Epidermal melanocyte (primary cell): ENCODE measurements around the gene CPXM2.

ENCODE experiments used
- DNase-seq: peaks from one replicate; pipeline ENCODE4 v3.0.0; 2011; ENCODE audit warnings: low spot score; ENCODE audit not compliant: insufficient read length

Gene CPXM2

DNA sequence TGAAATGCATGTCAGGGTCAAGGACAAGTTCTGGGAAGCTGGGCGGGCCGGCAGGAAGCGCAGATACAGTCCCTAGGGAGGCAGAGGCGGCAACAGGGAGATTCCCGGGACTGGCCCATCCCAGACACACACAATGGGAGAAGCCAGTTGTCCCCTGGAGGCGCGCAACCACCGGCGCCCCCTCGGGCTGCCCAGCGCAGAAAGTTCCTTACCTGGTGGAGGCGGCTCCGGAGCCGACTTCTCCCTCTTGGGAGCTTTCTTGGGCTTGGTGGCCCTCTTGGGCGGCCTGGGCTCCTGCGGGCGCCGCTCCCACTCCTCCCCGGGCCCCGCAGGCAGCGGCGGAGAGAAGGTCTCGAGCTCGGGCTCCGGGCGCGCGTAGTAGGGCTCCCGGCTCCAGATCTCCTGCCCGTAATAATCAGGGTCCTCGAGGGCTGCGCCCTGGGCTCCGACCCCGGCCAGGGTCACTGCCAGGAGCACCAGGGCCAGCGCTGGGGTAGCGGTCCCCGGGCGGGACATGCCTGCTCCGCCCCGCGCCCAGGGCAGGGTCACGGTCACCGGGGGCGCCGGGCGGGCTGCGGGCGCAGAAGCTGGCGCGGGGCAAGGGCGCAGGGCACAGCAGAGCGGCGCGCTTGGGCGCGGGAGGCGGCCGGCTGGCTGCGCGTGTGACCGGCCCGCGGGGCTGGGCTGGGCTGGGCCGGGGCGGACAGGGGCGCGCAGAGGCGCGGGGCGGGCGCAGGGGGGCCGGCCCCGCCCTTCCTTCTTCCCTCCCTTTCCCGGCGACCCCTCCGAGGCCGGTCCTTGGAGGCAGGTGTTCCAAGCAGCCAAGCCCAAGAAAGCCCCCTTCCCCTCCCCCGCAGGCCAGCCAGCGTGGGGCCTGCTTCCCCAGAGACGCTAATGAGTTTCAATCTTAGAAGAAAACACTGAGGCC lies at the start of gene CPXM2:
Gene CPXM2, minus strand, starts transcription at position 664 of the 928 bp plus-strand sequence. Its CDS starts 148 bp downstream, at position 516.
- DNase-seq = no peak

DNA sequence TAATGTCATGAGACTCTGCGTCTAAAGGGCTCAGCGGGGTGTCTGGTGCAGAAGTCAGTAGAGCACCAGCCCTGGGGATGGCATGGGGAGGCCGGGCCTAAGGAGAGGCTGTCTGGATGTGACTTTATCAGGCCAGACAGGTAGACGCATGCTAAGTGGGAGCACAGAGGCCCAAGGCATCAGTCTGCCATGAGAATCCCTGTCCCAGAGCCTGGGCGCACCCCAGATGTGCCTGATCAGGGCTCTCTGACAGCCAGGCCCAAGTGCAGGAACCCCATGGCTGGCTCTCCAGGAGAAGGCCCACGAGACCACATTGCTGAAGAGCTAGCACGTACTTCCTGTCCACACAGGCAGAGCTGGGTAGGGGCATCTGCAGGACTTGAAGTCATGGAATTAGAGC lies 48.0 kb upstream of the CPXM2 start:
- no peak for DNase-seq

DNA sequence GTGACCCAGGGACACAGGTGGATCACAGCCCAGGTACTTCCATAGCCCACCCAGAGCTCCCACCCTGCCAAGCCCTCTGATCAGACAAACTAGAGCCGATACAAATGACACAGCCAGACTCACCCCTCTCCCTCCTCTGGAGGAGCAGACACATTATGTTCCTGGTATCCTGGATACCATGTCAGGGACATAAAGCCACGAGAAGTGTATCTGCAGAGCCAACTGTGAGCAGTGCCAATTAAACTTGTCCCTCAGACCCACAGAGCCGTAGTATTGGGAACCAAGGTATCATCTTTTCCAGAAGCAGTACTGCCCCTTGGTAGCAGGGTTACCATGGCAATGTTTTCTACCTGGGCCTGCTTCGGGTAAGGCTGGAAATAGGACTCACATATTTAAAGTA lies 47.3 kb upstream of the CPXM2 start:
- DNase-seq = no peak

DNA sequence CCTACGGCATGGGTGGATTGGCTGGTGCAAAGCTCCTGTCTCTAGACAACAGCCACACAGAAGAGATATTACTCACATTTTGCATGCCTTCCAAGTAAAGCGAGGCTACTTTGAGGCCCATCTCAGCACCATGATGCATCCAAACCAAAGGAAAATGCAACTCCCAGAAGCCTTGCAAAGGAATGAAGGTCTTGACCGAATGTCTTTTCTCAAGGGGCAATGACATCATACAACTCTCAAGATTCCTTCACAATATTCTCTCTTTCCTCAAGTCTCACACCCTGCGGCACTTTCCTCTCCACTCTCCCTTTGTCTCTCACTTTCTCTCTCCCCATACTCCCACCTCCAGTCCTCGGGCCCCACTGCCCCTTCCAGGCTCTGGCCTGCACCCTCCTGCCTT lies 44.8 kb upstream of the CPXM2 start:
- DNase-seq = no peak

DNA sequence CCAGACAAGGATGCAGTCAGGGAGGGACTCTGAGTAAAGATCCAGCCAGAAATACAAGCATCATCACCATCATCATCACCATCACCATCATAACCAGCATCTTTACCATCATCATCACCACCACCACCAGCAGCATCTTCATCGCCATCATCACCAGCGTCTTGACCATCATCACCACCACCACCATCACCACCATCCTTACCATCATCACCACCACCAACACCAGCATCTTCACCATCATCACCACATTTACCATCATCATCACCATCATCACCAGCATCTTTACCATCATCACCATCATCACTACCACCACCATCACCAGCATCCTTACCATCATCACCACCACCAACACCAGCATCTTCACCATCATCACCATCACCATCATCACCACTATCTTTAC lies 44.1 kb upstream of the CPXM2 start:
- no peak for DNase-seq

DNA sequence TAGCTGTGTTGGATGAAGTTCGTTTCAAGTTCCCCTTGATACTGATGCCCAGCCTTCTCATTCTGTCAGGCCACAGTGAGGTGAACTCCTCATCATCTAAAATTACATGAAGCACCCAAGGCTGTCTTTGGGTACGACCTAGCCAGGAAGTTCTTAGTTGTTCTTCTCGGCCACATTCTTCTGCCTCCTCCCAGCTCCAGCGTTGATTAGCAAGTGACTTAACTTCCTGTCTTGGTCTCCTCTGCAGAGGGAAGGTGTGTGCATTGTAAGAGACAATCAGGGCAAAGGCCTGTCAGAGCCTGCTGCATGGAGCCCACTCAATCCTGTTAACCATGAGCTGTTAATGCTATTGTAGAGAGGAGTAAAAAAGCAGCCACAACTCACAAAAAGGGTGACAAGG lies 43.2 kb upstream of the CPXM2 start:
- DNase-seq = no peak

DNA sequence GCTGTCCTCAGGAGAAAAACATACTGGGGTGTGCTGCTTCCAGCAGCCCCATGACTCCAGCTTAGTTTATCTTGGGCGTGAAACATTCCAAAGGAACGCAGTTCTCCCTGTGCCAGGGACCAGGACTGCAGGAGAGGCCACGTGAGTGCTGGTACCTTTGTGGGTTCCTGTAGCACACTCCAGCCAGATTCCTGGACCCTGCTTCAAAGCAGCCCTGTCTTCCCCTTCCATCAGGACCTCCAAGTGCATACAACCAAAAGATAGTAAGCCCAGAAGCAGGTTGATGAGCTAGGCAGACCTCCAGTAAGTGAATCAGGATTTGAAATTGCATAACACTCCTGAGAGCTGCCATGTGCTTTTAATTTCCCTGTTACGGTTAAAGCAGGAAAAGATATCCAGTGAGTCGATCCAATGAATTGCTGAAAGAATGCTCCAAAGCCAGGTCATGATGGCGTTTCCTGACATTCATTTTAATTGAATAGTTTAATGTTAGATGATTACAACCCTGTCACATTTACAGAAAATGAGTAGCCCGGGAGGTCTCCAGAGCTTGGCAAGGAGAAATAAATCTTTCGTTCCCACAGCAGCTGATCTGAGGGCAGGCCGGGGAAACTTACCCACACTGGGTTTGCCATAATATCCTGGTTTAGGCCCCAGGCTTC lies 38.9 kb upstream of the CPXM2 start:
- peak; percentile 44 for DNase-seq

DNA sequence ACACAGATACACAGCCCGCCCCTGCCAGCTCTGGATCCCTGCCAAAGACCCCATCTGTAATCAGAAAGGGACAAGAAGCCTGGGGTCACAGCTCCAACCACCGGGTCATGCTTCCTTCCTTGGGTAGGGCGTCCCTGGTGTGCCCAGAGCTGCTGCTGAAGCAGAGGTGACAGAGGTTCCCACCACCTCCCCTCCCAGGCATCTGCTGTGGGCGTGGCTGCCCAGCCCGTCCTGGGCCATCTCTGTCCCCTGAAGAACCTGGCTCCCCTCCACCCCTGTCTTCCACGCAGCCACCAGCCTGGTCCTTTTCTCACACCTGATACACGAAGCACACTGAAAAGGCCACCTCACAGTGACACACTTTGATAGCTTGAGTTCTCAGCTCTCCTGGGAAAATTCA lies 38.2 kb upstream of the CPXM2 start:
- no peak for DNase-seq

DNA sequence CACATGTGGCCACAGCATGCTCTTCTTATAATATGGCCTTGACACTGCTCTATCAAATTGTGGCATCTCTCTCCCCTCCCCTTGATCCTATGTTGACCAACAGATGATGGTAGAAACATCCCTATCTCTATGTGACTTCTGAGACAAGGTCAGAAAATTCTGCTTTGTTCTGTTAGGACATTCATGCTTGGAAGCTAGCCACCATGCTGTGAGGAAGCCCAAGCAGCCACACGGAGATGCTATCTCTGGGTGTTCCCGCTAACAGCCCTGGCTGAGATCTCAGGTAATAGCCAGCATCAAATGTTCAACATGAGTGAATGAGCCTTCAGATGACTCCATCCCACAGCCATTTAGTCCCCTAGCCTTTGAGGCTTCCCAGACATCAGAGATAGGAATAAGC lies 36.8 kb upstream of the CPXM2 start:
- DNase-seq = no peak

DNA sequence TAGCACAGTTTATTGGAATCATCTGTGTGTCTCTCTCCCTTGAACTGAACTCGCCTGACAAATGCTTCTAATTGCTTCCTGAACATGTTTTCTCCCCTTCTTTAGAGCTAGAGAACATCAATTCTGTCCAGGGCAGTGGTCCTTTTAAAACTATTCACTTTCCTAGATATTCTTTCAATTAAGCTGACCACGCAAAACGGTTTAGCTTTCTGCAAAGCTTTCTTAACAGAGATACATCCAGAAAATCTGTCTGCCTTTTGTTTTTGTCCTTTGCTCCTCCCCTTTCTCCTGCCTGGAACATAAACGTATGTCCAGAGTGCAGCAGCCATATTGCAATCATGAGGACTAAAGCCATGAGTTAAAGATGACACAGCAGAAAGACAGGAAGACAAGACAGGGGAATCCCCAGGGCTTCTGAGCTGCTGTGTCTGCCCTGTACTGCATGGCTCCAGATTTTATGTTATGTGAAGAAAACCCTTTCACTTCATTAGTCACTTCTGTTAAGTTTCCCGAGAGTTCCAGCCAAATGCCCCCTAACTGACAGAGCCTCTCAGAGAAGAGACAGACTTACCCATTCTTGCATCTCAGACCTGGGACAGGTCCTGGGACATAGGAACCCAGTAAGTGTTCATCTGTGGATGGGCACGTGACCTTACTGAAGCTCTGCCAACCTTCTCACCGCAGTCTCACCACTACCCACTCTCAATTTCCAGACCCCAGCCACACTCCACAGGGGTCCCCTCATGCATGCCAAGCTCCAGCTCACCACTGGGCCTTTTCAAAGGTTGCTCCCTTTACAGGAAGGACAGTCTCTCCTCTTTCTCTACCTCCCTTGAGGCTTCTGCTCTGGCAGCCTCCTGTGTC lies 35.0 kb upstream of the CPXM2 start:
- DNase-seq = no peak

DNA sequence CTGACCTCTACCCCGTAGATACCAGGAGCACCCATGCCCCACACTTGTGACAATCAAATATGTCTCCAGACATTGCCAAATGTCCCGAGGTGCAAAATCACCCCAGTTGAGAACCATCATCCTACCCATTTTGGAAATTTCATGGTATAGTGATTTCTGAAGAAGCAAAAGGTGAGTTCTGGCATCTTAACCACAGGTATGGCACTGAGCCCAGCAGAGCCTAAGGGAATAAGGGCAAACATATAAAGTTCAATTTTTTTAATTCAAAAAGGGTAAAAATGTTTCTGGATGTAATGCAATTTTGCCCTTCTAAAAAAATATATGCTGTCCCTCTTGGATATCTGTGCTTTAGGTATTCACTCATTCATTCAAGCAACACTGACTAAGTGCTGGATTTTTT lies 30.5 kb upstream of the CPXM2 start:
- DNase-seq = no peak

DNA sequence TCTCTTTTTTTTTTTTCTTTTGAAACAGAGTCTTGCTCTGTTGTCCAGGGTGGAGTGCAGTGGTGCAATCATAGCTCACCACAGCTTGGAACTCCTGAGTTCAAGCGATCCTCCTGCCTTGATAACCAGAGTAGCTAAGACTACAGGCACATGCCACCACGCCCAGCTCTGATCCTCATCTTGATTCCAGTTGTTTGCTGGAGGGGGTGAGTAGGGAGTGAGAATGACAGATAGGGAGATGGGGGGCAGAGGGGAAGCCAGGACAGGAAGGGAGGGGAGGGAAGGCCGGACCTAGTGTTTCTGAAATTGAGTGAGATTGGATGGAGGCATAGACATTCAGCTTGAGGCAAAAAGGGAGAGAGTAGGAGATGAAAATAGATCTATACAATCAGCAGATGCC lies 25.2 kb upstream of the CPXM2 start:
- DNase-seq = no peak

DNA sequence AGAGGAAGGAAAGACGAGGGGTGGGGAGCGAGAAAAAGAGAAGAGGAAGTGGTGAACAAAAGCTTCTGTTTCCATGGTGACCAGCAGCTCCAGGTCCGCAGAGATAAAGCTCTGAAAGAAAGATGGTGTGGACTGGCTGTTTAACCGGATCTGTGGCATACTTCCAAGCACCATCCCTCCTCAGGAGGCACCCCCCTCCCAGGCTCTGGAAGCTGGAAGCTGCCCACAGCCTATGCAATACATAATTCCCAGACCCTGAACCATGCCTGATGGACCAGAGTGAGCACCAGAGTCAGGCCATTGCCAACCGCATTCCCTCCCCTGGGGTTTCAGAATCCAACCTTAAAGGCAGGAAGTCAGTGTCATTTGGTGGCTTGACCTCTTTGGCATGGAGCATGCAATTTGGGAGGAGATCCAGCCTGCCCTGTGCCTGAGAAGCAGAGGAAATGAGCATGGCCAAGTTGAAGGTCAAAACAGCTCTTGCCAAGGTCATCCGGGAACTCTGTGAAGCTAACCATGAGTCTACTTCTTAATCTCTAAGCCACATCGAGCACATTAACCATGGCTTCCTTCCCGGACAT lies 22.2 kb upstream of the CPXM2 start:
- DNase-seq = no peak

DNA sequence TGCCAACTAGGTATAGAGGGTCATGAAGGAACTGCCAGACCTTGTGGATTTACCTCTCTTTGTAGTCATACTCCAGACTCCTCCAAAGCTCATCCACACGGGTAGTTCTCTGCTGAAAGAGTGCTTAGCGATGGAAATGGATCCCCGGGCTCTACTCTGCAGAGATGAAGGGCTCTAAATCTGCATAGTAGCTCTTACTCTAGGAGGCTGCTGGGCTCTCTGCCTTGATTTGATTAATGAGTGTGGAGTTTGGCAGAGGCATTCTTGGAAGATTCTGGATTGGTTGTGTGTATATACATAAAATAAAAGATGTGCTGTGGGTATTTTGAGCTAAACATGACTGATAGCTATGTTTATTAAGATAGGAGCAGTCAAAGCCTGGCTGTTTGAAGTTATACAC lies 21.3 kb upstream of the CPXM2 start:
- DNase-seq = no peak

DNA sequence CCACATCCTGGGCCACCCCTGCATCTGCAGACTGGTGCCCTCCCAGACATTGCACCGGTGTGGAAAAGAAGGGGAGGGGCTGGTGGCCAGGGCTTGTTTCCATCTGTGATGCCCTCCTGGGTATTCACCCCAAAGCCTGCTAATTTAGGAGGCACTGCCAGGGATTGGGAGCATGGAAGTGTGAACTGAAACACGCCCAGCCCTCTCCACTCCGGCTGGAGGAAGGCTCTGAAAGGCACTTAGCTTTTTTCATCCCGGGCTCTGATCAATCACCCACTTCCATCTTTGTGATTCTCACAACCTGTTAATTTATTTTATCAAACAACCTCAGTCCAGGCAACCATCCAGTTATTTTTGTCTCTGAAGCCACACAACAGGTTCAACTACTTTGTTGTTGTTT lies 20.9 kb upstream of the CPXM2 start:
- no peak for DNase-seq

DNA sequence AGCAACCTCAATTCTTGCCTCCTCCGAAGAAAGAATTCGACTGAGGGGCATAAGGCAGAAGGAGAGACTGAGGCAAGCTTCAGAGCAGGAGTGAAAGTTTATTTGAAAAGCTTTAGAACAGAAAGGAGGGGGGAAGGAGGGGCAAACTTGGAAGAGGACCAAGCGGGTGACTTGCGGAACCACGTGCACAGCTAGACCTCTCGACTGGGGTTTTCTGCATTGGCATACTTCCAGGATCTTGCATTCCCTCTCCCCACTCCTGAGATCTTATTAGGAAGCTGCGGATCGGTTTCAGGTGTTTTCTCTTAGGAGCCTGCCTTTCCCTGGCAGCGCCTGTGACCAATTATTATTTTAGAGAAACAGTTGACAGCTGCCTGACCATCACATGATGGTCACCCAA lies 20.3 kb upstream of the CPXM2 start:
- DNase-seq = no peak

DNA sequence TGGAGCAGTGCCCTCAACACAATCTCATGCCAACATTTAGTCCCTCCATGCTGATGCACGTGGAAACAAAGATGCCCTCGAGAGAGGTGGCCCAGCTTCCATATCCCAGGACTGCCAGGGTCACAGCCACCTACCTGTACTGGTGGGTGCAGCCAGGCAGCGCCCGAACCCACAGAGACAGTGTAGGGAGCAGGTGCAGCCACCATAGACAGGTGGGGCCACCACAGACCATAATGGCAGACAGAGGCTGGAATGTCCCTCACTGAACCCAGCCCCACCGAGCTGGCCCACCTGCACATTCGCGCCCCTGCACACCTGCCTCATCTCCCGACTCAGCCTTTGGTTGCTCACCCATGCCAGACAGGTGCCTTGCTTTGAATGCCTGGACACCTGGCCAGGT lies 18.3 kb upstream of the CPXM2 start:
- no peak for DNase-seq

DNA sequence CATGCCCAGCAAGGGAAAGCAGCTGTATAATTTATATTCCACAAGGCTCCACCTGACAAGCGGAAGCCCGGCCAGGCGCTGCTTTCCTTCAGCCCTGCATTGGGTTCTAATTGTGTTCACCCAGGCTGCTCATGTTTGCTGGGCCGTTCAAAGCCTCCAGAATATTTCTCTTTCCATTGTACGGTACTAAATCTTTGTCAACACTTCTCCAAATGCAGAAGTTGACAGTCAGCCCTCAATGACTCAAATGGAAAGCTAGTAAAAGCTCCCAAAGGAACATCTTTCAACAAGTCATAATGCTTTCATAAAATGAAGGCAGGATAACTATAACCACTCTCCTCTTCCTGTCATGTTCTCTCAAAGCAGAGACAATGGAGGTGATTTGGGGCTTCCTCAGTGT lies 17.8 kb upstream of the CPXM2 start:
- no peak for DNase-seq

DNA sequence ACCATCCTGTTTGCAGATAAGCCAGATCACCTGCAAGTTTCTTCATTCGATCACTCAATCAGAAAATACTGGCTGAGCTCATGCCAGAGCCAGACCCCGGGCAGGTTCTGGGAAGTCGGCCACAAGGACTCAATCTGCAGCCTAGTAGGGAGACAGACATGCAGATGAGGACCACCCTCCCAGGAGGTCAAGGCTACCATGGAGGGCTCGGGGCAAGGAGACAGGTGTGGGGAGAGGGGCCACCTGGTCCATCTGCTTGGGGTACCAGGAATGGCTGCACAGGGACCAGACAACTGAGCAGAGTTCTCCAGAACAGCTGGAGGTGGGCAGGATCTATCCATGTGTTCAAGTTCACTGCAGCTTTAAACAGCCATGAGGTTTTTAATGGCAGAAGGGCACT lies 16.8 kb upstream of the CPXM2 start:
- DNase-seq = no peak

DNA sequence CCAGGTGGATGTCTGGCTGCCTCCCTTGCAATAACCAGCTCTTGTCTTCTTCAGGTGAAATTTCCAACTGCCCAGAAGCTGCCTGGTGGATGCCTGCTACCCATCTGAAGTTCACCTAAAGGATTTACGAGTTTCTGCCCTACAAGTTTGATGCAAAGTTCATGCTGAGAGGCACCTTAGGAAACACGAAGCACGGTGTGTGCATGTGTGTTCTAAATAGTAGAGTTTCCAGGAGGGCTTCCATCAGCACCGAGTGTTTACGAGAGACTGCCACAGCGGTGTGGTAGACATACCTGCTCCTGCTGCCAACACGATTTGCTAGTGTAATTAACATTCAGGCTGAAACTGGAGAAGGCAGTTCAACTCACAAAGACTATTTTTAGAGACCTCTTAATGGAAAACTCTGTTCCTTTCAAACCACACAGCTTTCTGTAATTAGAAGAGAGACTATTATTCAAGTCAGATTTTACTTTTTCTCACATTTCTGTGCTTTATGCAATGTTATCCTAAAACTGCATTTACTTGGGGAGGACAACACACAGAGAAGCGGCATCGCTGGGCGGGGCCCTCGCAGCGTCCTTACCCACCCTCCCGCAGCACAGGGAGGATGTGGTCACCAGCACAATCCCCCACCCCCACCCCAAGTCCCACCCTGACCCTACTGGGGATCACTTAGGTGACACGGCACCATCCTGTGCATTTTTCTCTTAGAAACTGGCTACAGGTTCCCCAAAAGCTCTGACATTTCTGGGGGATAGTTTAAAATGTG lies 15.5 kb upstream of the CPXM2 start:
- no peak for DNase-seq

DNA sequence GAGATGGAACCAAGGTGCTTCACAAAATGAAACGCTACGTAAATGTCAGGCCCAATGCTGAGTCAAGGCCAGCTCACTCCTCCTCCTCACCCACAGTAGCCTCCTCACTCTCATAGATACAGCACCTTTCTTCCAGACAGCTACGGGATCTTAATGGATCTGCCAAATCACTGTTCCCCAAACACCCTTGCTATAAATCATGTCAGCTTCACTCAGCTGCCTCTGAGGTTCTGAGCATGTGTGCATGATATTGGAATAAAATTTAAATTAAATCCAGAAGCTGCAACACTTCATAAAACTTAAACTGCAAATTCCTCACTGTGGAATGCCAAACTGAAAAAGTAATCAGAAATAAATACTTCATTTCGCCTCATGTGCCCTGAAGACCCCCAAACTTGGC lies 14.7 kb upstream of the CPXM2 start:
- no peak for DNase-seq
